ENCODE results near the gene KRTAP10-11. TPM values are rescaled to one million over a fixed set of nuclear protein-coding genes. Genes with fewer than 3 reads are reported as not detected.
"Not testable (repeated sequence)": the region's sequence is repeated elsewhere in the genome, so short reads cannot be mapped to it uniquely, and the experiment has no call there.

KRTAP10-11 gene, protein sequence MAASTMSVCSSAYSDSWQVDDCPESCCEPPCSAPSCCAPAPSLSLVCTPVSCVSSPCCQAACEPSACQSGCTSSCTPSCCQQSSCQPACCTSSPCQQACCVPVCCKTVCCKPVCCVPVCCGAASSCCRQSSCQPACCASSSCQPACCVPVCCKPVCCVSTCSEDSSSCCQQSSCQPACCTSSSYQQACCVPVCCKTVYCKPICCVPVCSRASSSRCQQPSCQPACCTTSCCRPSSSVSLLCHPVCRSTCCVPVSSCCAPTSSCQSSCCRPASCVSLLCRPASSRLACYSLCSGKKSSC
- total RNA-seq (ENCODE audit: insufficient read depth, low replicate concordance) = not detected

DNA sequence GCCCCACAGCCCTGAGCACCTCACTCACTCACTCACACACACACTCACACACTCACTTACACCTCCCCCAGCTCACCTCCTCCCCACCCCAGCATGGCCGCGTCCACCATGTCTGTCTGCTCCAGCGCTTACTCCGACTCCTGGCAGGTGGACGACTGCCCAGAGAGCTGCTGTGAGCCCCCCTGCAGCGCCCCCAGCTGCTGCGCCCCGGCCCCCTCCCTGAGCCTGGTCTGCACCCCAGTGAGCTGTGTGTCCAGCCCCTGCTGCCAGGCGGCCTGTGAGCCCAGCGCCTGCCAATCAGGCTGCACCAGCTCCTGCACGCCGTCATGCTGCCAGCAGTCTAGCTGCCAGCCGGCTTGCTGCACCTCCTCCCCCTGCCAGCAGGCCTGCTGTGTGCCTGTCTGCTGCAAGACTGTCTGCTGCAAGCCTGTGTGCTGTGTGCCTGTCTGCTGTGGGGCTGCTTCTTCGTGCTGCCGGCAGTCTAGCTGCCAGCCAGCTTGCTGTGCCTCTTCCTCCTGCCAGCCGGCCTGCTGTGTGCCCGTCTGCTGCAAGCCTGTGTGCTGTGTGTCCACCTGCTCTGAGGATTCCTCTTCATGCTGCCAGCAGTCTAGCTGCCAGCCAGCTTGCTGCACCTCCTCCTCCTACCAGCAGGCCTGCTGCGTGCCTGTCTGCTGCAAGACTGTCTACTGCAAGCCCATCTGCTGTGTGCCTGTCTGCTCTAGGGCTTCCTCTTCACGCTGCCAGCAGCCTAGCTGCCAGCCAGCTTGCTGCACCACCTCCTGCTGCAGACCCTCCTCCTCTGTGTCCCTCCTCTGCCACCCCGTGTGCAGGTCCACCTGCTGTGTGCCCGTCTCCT is at the start of gene KRTAP10-11:
Gene KRTAP10-11 (plus strand): TSS at position 49 of the 856 bp plus-strand sequence. CDS start 45 bp downstream, at position 94.
- not testable (repeated sequence) for DNase-seq (ENCODE audit: low spot score)

DNA sequence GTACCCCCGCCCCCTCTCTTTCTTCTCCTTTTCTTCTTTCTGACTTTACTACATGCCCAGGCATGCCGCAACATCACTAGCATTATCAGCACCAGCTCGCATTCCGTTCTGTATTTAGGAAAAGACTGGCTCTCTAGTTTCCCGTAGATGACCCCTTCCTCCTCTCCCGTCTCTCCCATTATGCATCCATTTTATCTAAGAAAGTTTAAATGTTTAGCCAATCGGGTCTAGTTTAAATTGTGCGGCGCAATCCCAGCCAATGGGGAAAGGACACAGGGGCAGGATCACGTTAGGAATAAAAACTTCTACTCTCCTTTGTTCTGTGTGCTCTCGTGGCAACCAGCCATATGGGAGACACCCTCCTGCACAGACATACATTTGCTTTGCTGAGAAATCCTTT is 48.2 kb upstream of the KRTAP10-11 start:
- DNase-seq (ENCODE audit: low spot score) = no peak

DNA sequence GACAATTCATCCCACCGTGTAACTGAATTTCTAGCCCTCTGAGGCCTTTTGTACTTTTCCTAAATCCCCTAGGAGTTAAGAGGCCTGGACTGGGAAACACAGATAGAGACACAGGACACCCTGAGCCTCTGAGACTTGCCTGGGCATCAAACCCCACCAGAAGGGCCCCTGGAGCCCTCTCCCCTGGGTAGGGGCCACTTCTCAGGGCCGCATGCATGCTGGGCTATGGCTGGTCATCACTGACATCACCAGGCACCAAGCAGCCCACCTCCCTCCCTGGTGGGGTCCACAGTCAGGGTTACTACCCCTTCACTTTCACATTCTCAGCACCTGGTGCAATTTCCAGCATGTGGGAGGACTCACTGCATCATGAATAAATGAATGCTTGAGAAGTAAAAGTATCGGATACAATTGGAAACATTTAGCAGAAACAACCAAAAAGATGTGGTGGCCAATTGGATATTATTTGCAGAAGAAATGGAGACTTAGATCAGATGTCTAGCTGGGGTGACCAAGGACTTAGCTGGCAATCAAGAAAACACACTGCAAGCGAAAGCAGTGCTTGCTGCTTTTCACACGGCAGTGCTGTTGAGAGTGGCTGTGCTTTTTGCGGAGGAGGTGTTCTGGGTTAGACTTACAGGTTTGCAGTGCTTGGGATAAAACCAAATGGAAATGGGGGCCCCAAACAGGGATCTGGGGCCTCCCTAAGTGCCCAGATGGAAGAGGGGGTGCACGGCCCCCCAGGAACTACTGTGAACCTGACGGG is 46.8 kb upstream of the KRTAP10-11 start:
- no peak for DNase-seq (ENCODE audit: low spot score)

DNA sequence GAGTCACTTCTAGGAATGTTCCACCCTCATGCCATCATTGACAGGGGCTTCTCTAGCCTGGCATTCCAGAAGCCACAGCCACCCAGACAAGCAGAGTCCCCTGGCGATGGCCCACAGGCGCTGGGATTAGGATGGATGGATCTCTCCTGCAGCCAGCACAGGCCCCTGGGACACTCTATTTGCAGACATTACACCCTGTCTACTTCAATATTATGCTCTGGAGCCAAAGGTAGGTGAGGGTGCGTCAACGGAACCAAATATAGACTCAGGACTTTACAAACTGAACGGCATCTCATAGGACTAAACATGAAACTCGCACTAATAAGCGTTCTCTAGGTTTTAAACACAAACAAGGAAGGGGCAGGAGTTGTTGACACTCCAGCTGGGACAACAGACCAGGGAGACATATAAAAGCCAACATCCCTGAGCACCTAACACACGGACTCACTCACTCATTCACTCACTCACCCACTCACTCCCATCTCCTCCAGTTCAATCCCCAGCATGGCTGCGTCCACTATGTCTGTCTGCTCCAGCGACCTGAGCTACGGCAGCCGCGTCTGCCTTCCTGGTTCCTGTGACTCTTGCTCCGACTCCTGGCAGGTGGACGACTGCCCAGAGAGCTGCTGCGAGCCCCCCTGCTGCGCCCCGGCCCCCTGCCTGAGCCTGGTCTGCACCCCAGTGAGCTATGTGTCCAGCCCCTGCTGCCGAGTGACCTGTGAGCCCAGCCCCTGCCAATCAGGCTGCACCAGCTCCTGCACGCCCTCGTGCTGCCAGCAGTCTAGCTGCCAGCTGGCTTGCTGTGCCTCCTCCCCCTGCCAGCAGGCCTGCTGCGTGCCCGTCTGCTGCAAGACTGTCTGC is 45.9 kb upstream of the KRTAP10-11 start, which contains the start of gene KRTAP10-7:
Gene KRTAP10-7 (plus strand): TSS at position 480 of the 861 bp plus-strand sequence. CDS start 25 bp downstream, at position 505.
- DNase-seq (ENCODE audit: low spot score) = not testable (repeated sequence)

DNA sequence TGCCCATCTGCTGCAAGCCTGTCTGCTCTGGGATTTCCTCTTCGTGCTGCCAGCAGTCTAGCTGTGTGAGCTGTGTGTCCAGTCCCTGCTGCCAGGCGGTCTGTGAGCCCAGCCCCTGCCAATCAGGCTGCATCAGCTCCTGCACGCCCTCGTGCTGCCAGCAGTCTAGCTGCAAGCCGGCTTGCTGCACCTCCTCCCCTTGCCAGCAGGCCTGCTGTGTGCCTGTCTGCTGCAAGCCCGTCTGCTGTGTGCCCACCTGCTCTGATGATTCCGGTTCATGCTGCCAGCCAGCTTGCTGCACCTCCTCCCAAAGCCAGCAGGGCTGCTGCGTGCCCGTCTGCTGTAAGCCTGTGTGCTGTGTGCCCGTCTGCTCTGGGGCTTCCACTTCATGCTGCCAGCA is 45.1 kb upstream of the KRTAP10-11 start:
- not testable (repeated sequence) for DNase-seq (ENCODE audit: low spot score)

DNA sequence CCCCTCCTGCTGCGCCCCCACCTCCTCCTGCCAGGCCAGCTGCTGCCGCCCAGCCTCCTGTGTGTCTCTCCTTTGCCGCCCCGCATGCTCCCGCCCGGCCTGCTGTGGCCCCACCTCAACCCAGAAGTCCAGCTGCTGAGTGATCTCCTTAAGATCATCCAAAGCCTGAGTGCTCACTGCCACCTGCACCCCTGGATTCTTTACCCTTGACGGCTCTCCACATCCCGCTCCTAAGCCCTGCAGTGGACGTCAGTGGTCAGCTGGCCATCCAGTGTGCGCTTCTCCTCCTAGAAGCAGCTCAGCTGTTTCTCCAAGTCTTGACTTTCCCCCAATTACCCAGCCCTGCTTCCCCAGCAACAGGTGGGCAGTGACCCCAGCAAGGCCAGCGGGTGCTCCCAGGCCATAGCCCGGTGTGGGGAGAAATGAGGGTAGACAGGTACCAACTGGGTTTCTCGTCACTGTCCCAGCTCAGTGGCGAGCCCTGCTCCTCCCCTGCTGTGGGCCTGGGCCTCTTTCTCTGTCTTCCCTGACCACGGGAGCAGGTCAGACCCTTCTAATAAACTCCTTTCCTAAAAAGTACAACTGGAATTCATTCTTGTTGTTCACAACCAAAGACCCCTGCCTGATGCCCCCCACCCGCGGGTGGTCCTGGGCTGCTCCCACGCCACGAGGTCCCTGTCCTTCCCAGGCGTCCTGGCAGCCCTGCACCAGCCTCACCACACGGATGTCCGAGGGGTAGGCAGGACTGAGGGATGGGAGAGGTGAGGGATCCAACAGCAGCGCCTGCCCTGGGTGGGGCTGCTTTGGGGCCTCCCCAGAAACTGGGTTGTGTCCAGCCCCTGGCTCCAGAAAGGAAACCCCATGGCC is 44.4 kb upstream of the KRTAP10-11 start:
- DNase-seq (ENCODE audit: low spot score) = no peak

DNA sequence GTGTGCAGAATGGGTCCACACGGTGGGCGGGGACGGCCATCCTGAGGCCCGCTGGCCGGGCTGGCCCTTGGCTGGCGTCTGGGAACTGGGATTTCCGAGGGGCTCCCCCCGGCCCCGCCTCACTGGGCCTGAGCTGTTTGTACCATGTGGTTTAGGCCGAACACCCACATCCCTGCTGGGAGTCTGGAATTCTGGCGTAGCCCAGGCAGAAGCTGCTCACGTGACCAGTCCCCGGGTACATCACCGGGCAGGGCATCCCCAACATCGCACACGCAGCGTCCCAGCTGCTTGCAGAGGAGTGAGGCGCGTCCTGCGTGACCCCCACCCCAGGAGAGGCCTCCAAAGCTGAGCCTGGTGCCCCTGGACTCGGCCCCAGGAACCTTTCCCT is 43.8 kb upstream of the KRTAP10-11 start:
- no peak for DNase-seq (ENCODE audit: low spot score)

DNA sequence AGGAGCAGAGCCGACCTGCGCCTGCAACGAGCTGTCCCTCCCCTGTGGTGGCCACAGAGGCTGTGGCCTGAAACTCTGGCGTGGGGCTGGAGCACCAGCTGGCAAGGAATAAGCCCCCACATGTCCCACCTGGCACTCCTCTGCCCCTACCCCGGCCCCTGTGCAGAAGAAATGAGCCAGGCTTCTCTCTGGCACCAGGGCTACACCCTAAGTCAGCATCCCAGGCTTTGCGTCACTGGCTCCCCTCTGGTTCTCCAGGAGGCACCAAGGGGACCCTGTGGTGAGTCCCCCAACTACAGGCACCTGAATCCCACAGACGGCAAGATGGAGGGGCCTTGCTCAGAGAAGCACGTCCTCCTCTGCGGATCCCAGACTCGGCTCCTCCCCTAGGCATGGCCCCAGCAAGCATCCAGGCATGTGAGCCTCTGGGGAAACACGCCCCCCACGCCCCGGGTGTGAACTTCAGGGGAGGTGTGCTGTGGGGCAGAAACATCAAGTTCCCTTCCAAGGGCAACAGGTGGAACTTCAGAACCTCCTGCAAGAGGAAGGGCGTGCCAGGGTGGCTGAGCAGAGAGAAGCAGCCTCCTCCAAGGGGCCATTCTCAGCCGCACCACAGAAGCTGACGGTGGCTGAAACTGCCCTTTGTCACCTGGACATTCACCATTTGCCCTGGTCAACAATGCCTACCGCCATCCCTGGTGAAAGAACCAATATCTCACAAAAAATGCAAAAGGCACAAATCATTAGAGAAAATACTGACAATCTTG is 42.9 kb upstream of the KRTAP10-11 start:
- DNase-seq (ENCODE audit: low spot score) = no peak

DNA sequence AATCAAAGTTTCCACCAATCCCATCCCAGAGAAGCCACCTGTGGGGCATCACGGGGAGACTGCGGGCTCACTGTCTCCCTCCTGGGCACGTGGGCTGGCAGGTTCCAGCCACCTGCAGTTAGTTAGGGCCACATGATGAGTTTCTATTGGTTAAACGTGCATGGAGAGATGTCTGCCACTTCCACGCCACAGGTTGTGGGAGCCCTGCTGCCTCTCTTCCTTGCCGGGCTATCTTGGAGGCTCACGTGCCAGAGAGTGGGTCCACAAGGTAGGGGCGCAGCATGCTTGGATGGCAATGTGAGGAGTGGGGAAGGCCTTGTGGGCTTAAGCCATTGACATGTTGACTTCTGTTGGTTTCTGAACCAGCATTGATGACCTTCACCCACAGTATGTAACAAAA is 42.3 kb upstream of the KRTAP10-11 start:
- DNase-seq (ENCODE audit: low spot score) = no peak

DNA sequence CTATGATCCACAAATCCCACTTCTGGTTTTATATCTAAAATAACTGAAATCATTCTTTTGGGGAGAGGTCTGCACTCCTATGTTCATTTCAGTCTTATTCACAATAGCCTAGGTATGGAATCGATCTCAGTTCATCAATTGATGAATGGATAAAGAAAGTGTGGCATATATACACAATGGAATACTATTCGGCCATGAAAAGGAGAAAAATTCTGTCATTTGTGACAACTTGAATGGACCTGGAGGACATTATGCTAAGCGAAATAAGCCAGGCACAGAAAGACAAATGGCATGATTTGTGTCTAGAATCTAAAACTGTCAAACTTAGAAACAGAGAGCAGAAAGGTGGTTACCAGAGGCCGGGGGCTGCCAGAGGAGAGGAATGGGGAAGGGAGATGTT is 39.7 kb upstream of the KRTAP10-11 start:
- DNase-seq (ENCODE audit: low spot score) = no peak

DNA sequence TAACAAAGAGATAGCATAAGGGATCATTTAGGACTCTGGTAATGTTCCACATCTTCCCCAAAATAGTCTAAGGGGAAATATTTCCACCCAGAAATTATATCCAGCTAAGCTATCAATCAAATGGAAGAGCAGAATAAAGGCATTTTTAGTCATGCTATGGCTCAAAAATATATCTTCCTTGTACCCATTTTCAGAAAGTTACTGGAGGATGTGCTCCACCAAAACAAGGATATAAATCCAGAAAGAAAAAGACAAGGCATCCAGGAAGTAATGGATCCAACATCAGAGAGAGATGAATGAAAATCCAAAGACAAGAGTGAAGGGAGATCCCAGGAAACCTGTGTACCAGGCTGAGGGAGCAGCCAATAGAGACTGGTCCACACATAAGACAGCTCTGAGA is 37.0 kb upstream of the KRTAP10-11 start:
- DNase-seq (ENCODE audit: low spot score) = no peak

DNA sequence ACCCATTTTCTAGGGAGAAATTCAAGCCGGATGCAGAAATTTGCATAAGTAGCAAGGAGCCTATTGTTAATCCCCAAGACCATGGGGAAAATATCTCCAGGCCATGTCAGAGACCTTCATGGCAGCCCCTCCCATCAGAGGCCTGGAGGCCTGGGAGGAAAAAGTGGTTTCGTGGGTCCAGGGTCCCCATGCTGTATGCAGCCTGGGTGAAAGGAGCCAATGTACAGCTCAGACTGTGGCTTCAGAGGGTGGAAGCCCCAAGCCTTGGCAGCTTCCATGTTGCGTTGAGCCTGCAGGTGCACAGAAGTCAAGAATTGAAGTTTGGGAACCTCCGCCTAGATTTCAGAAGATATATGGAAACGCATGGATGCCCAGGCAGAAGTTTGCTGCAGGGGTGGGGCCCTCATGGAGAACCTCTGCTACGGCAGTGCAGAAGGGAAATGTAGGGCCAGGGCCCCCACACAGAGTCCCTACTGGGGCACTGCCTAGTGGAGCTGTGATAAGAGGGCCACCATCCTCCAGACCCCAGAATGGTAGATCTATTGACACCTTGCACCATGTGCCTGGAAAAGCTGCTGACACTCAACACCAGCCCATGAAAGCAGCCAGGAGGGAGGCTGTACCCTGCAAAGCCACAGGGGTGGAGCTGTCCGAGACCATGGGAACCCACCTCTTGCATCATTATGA is 35.9 kb upstream of the KRTAP10-11 start:
- DNase-seq (ENCODE audit: low spot score) = not testable (repeated sequence)

DNA sequence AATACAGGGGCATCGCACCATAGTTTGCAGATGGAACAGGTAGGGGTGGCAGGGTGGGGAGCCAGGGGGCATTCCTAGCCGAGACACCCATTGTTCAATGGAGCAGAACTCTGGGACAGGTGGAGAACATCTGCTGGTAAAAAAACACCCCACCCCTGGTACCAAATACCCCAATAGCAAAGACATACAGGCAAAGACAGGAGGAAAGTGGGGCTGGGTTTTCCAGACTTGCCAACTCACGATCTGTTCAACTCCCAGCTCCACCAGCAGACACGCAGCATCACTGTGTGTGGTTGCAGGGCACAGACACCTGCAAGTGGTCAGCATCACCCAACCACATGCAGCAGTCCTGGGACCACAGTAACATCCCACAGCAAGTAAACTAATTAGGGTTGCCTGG is 34.7 kb upstream of the KRTAP10-11 start:
- no peak for DNase-seq (ENCODE audit: low spot score)

DNA sequence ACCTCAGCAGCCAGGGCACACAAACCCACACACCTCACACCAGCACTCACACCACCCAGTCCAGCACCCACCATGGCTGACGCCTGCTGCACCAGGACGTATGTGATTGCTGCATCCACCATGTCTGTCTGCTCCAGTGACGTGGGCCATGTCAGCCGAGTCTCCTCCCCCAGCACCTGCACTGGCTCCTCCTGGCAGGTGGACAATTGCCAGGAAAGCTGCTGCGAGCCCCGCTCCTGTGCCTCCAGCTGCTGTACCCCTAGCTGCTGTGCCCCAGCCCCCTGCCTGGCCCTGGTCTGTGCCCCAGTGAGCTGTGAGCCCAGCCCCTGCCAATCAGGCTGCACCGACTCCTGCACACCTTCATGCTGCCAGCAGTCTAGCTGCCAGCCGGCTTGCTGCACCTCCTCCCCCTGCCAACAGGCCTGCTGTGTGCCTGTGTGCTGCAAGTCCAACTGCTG is 34.2 kb upstream of the KRTAP10-11 start, which contains the start of gene KRTAP10-8:
Gene KRTAP10-8 (plus strand): TSS at position 51 of the 458 bp plus-strand sequence. CDS start 22 bp downstream, at position 73.
- DNase-seq (ENCODE audit: low spot score) = no peak

DNA sequence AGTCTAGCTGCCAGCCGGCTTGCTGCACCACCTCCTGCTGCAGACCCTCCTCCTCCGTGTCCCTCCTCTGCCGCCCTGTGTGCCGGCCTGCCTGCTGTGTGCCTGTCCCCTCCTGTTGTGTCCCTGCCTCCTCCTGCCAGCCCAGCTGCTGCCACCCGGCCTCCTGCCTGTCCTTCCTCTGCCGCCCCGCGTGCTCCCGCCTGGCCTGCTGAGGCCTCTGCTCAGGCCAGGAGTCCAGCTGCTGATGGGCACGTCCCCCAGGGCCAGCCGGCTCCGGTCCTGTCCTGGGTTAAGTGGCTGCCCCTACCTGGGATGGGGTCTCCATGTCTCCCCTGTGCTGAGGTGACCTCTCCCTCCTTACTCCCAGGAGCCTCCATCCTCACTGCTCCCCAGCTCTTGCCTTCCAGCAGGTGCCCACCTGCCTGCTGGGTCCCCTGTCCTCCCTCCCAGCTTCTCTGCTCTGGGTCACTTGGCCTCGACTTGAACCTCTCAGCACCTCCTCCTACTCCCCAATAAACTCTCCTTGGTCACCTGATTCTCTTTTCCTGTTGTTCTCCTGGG is 33.5 kb upstream of the KRTAP10-11 start:
- DNase-seq (ENCODE audit: low spot score) = no peak

DNA sequence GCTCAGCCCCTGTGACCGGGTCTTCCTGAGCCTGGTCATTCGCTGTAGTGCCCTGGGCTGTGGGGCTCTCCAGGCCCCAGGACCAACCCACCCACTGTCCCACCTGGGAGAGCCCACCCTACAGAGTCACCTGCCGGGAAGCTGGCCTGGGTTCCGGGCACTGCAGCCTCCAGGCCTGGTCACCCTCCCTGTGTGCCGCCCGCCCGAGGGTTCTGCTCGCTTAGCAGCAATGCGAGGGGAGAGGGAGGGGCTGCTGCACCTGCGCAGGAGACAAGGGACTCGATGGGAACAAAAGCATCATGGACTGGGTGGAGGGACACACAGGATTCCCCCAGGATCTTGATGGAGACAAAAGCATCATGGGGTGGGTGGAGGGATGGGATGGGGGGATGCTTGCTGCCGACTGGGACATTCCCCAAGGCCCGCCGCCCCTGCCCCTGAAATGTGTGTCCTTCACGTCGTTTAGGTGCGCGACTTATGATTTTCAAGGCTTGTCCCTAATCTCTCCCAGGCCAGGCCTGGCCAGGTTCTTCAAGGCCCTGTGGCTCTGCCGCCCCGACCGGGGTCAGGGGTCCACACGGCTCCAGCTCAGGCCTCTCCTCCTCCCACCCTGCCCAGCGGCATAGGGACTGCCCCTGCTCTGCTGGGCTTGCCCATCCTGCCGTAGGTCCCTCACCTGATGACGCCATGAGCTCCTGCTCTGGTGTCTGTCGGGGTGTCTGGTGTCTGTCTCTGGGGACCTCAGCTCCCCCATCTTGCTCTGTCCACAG is 32.6 kb upstream of the KRTAP10-11 start:
- no peak for DNase-seq (ENCODE audit: low spot score)

DNA sequence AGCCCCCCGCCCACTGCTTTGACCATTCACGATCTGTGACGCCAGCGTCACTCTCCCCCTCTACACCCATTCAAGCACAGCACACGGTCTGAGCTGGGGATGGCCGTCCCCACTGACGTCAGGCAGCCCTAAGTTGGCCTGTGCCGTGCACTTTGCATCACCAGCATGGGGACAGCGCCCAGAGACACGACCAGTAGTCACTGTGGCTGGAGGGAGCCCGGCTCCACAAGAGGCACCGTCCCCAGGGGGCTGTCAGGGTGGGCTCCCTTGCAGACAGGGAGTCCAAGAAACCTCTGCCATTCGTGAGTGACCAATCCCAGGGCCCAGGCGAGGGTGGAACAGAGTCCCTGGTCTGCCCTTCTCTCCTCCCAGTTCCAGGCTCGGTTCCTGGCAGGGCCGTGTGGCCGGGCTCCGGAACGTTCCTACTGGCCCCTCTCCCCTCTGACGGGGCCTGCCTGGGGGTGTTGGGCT is 32.0 kb upstream of the KRTAP10-11 start:
- DNase-seq (ENCODE audit: low spot score) = no peak

All from umbilical cord (tissue), 2 donors.